HG03342 (cell line): ENCODE results near the gene SLC47A1.
"Not testable (repeated sequence)": the region's sequence is repeated elsewhere in the genome, so short reads cannot be mapped to it uniquely, and the experiment has no call there.

ENCODE experiments used
- ATAC-seq: cut with Tn5 transposase; IDR thresholded peaks from one replicate; pipeline ENCODE4 v1.9.1; 2021; ENCODE audit warnings: mild to moderate bottlenecking, moderate library complexity; ENCODE audit not compliant: unreplicated experiment

SLC47A1 gene, protein sequence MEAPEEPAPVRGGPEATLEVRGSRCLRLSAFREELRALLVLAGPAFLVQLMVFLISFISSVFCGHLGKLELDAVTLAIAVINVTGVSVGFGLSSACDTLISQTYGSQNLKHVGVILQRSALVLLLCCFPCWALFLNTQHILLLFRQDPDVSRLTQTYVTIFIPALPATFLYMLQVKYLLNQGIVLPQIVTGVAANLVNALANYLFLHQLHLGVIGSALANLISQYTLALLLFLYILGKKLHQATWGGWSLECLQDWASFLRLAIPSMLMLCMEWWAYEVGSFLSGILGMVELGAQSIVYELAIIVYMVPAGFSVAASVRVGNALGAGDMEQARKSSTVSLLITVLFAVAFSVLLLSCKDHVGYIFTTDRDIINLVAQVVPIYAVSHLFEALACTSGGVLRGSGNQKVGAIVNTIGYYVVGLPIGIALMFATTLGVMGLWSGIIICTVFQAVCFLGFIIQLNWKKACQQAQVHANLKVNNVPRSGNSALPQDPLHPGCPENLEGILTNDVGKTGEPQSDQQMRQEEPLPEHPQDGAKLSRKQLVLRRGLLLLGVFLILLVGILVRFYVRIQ

GRCh38 chr17:19533718-19534561, at the start of gene SLC47A1:
Gene SLC47A1, plus strand, starts transcription at chr17:19533854. Its CDS starts 86 bp downstream, at chr17:19533940.
- ATAC-seq, result no peak

DNA sequence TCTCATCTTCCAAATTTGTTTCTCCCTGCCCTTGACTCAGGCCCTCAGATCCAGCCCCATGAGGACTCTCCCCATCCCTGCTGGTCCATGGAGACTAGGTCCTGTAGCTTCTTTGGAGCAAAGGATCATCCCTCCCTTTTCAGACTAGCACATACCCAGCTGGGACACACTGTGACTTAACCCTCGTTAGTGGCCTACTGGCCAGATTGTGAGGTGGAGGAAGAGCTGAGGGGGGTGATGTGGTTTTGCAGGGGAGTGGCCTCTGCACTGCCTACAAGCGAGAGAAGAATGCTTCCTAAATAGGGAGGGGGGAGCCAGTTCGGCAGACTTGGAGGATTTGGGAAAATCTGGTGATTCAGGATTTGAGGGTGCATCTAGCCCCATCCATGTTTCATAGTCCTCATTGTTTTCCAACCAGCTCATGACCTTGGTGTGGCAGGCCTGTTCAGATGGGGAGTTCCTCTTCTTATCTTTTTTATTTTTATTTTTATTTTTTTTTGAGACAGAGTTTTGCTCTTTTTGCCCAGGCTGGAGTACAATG, 47.8 kb upstream of the SLC47A1 start:
- ATAC-seq, result no peak

DNA sequence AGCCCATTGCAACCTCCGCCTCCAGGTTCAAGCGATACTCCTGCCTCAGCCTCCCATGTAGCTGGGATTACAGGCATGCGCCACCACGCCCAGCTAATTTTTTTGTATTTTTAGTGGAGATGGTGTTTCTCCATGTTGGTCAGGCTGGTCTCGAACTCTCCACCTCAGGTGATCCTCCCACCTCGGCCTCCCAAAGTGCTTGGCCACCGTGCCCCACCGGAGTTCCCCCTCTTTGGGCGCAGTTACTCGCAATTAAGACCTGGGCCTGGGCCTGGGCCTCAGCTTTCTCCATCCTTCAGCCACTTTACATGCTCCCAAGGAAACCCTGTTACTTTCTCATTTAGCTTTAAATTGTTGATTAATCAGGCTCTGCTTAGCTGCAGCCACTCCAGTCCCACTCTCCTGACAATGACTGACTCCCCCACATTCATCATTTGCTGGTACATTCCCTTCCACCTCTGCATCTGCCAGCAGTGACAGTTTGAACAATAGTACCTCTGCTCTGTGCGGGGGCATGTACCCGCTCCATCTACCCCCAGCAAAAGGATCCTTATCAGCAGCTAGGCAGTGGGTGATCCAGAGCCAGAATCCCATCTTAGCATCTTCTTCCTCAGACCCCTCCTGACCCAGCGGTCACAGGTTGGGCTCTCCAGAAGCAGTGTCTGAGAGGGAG, 47.2 kb upstream of the SLC47A1 start:
- ATAC-seq, result no peak

GRCh38 chr17:19487024-19487600, 46.5 kb upstream of the SLC47A1 start:
- no peak for ATAC-seq

DNA sequence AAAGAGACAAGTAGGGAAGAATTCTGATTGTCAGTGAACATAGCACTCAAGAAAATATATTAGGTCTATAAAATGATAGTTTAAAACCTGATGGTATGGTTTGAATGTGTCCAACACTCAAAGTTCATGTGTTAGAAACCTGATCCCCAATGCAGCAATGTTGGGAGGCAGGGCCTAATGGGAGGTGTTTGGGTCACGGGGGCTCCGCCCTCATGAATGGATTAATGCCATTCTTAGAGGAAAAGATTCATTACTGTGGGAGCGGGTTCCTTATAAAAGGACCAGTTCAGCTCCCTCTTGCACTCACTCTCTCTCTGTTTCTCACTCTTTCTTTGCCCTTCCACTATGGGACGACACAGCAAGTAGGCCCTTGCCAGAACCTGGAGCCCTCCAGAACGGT, 41.5 kb upstream of the SLC47A1 start:
- ATAC-seq, result no peak

GRCh38 chr17:19494961-19495806, 38.5 kb upstream of the SLC47A1 start:
- ATAC-seq, result no peak

DNA sequence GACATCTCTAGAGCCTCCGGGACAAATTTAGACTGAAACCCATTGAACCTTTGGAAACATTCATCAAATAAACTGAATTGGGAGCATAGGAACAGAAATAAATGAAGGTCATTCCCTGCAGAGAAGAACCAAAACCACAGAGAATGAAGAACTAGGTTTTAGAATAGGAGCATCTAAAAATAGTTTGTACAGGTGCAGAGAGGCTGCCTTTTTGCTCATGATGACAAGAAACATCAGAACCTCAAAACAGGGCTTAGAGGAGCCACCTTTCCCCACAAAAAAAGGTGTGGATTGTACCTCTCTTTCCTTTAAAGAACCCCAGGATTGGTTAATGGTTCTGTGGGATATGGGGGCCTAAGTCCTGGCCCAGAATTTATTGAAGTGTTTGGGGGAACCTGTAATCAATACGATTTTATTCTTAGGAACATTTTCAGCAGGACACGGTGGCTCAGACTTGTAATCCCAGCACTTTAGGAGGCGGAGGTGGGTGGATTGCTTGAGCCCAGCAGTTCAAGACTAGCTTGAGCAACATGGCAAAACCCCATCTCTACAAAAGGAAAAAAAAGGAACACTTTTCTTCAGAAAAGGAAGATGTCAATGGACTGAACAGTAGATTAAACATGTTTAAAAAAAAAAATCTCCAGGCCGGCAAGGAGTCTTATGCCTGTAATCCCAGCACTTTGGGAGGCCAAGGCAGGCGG, 37.7 kb upstream of the SLC47A1 start:
- ATAC-seq, result no peak

- ATAC-seq, result no peak
These were observed 36.0 kb upstream of the SLC47A1 start for GRCh38 chr17:19497624-19498023.

- ATAC-seq, result no peak
These were observed 32.4 kb upstream of the SLC47A1 start for GRCh38 chr17:19501219-19501618.

GRCh38 chr17:19502517-19502916, 31.1 kb upstream of the SLC47A1 start:
- ATAC-seq, result no peak

DNA sequence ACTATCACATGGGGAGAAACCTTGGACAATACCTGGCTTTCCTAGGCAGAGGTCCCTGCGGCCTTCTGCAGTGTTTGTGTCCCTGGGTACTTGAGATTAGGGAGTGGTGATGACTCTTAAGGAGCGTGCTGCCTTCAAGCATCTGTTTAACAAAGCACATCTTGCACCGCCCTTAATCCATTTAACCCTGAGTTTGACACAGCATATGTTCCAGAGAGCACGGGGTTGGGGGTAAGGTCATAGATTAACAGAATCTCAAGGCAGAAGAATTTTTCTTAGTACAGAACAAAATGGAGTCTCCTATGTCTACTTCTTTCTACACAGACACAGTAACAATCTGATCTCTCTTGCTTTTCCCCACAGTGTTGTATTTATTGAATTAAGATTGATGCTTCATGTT, 28.1 kb upstream of the SLC47A1 start:
- not testable (repeated sequence) for ATAC-seq

GRCh38 chr17:19507775-19508576, 25.7 kb upstream of the SLC47A1 start:
- ATAC-seq, result peak; percentile 86

DNA sequence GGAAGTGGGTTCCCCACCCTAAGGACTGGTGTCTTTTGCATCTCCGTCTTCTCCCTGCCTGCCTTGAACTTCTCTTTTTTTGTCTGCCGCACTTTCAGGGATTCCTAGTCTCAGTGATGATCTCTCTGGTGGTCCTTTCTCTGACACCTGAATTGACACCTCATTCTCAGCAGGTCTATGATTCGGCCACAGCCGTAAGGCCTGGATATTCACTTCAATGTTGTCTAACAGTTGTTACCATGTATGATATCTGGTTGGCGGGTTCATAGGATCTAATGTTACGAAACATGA, 25.1 kb upstream of the SLC47A1 start:
- no peak for ATAC-seq

- ATAC-seq, result not testable (repeated sequence)
These were observed 24.3 kb upstream of the SLC47A1 start for GRCh38 chr17:19509281-19509852.

DNA sequence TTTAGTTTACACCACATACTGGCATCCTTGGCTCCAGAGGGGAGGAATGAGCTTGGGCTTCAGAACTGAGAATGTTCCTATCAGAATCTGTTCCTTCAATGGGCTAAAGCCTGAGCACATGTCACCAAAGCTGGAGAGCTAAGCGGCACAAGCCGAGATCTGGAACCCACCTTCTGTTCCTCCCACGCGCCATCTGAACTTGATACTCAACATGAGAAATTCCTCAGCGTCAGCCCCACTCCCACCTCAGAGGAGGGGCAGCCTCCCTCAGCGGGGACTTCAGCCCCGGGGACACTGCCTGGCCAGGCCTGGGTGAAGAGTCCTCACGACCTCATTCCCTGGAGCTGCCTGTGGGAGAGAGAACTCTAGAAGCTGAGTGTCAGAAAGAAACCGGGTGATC, 22.8 kb upstream of the SLC47A1 start:
- ATAC-seq, result no peak

DNA sequence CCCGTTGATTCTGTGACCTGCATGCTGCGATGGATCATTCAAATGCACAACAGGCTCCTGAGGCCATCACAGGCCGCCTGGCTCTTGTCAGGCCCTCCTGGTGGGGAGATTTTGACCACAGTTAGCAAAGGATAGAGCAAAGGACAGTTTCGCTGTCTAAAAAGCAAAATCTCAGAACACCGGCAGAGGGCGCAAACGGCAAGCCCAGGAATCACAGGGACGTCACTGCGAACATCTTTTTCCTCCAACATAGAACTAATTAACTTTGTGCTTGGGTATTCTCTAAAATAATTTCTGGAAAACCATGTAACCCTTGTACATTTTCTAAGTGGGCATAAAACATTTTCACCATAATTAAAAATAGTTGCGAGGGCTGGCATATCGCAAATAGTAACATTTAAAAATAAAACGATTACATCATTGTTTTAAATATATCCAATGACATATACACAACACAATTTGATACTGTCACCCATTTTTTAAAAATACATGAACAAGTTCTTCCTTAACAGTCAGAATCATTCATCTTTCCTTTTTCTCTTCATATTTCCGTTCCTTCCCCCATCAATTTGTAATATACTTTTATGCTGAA, 19.7 kb upstream of the SLC47A1 start:
- ATAC-seq, result no peak

DNA sequence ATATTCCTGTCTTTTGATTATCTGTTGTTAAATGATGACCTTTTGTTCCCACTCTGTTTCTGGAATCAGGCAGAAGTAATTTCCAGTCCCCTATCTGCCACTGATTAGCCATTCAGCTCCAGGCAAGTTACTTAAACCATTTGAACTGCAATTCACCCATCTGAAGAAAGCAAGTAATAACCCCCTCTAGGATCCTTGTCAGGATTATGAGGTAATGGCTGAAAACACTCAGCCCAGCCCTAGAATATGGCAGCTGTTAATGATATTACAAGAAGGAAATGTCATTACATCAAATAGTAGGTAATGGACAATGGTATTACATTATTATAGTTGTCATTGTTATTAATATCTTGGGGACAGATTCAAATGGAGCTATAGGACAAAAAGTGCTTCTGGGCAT, 16.0 kb upstream of the SLC47A1 start:
- ATAC-seq, result no peak
